B cell (primary cell): ENCODE measurements around the gene GGACT. TPM values are rescaled to one million over a fixed set of nuclear protein-coding genes. Genes with fewer than 3 reads are reported as not detected.

ENCODE experiments used
- ATAC-seq: fragments of 200-7000 bp; cut with Tn5 transposase; one replicate; pipeline ENCODE4 v1.10.0; 2021; ENCODE audit warnings: low read depth, mild to moderate bottlenecking, moderate number of reproducible peaks, moderate library complexity
- CTCF ChIA-PET: fragments of 350-600 bp; sonication (Branson Sonifier 250); formaldehyde crosslinking; loops from one replicate; lab custom pipeline; 2021; ENCODE audit warnings: antibody characterized with exemption, inconsistent platforms; lab: Charles Lee
- POLR2A ChIA-PET: fragments of 350-600 bp; sonication (Branson Sonifier 250); formaldehyde crosslinking; loops from one replicate; lab custom pipeline; 2021; ENCODE audit warnings: antibody characterized with exemption; lab: Charles Lee
- DNase-seq: peaks from one replicate; pipeline ENCODE4 v3.0.0; 2013
- H2AFZ ChIP-seq: 2 replicates; pipeline ENCODE4 v1.6.1; 2012; ENCODE audit warnings: mild to moderate bottlenecking, low read depth, low read length; ENCODE audit not compliant: insufficient read depth, poor library complexity, severe bottlenecking
- H3K27ac ChIP-seq, 2 donors: 1 replicate in 1 of 2; 2 replicates in 1 of 2; pipeline ENCODE4 v1.5.1; 2012 to 2013; ENCODE audit warnings: low read length in 2 of 2, mild to moderate bottlenecking in 2 of 2, moderate library complexity in 1 of 2
- H3K27me3 ChIP-seq, 4 experiments: fragments of 200-600 bp in 1 of 4; sonication (generic) in 1 of 4; replicated peaks in 1 of 4; 1 replicate in 2 of 4; 2 replicates in 2 of 4; pipeline versions ENCODE4 v1.6.1 to v1.7.0; 2013 to 2016; ENCODE audit warnings: low read length in 3 of 4, mild to moderate bottlenecking in 2 of 4, mixed read lengths in 1 of 4, moderate library complexity in 1 of 4; ENCODE audit not compliant: insufficient read depth in 4 of 4, control insufficient read depth in 3 of 4; ENCODE audit errors: control extremely low read depth in 1 of 4
- H3K36me3 ChIP-seq, 2 experiments: replicated peaks in 1 of 2; 1 replicate in 1 of 2; 2 replicates in 1 of 2; pipeline versions ENCODE4 v1.6.1 to v1.7.1; 2013; ENCODE audit warnings: low read length in 1 of 2; ENCODE audit not compliant: insufficient read depth in 2 of 2, control insufficient read depth in 1 of 2; ENCODE audit errors: control extremely low read depth in 1 of 2, extremely low read depth in 1 of 2
- H3K4me1 ChIP-seq, 2 donors: fragments of 200-600 bp in 1 of 2; sonication (generic) in 1 of 2; 1 replicate in 1 of 2; 2 replicates in 1 of 2; pipeline versions ENCODE4 v1.5.1 to v1.6.1; 2013 to 2017; ENCODE audit warnings: low read length in 2 of 2; ENCODE audit not compliant: control insufficient read depth in 2 of 2, insufficient read depth in 2 of 2
- H3K4me2 ChIP-seq: replicated peaks from 2 replicates; pipeline ENCODE3; 2012; ENCODE audit warnings: mild to moderate bottlenecking, low read depth, low read length; ENCODE audit not compliant: poor library complexity, severe bottlenecking
- H3K4me3 ChIP-seq, 5 experiments: fragments of 200-600 bp in 1 of 5; sonication (generic) in 1 of 5; 1 replicate in 3 of 5; 2 replicates in 2 of 5; pipeline versions ENCODE4 v1.5.1 to v1.7.0; 2011 to 2016; ENCODE audit warnings: low read length in 4 of 5, mild to moderate bottlenecking in 4 of 5, low read depth in 2 of 5, control low read depth in 1 of 5, moderate library complexity in 1 of 5; ENCODE audit not compliant: insufficient read depth in 1 of 5; ENCODE audit errors: control extremely low read depth in 1 of 5, extremely low read depth in 1 of 5
- H3K79me2 ChIP-seq: fragments of 200-600 bp; sonication (generic); one replicate; pipeline ENCODE4 v1.6.0; 2016; ENCODE audit warnings: low read length; ENCODE audit not compliant: control insufficient read depth, insufficient read depth
- H3K9ac ChIP-seq: fragments of 200-600 bp; sonication (generic); 2 replicates; pipeline ENCODE4 v1.6.1; 2017; ENCODE audit warnings: mild to moderate bottlenecking, low read length, moderate library complexity
- H3K9me3 ChIP-seq, 3 donors: one replicate each; pipeline versions ENCODE4 v1.6.1 to v1.7.1; 2013; ENCODE audit warnings: low read length in 2 of 3; ENCODE audit not compliant: control insufficient read depth in 2 of 3, insufficient read depth in 1 of 3; ENCODE audit errors: control extremely low read depth in 1 of 3
- H4K20me1 ChIP-seq: 2 replicates; pipeline ENCODE4 v1.6.0; 2012; ENCODE audit warnings: mild to moderate bottlenecking, low read length; ENCODE audit not compliant: insufficient read depth, control insufficient read depth, poor library complexity, severe bottlenecking
- H3K27ac Mint-ChIP-seq: one replicate; pipeline ENCODE4 v1.8.0; 2021; ENCODE audit warnings: mixed read lengths
- H3K27me3 Mint-ChIP-seq: one replicate; pipeline ENCODE4 v1.8.0; 2021; ENCODE audit warnings: mixed read lengths
- H3K4me1 Mint-ChIP-seq: one replicate; pipeline ENCODE4 v1.8.0; 2021; ENCODE audit warnings: mixed read lengths
- H3K4me3 Mint-ChIP-seq: one replicate; pipeline ENCODE4 v1.8.0; 2021; ENCODE audit warnings: mixed read lengths
- H3K9me3 Mint-ChIP-seq: one replicate; pipeline ENCODE4 v1.8.0; 2022; ENCODE audit warnings: mixed read lengths; ENCODE audit not compliant: insufficient read depth
- CTCF ChIP-seq: fragments of 200-600 bp; IDR thresholded peaks from one replicate; pipeline ENCODE4 v1.8.0; 2022; ENCODE audit warnings: antibody characterized with exemption, mild to moderate bottlenecking
- EZH2 ChIP-seq: IDR thresholded peaks from 2 replicates; pipeline ENCODE4 v1.6.1; 2012; ENCODE audit warnings: borderline replicate concordance, low read depth, mild to moderate bottlenecking, moderate library complexity, low read length; ENCODE audit not compliant: insufficient read depth, poor library complexity, severe bottlenecking
- WGBS: methylation state at CpG from one replicate; pipeline ENCODE4 v1.1.5; 2013; ENCODE audit warnings: missing lambda C conversion rate; ENCODE audit not compliant: insufficient coverage; 5-methylcytosine and 5-hydroxymethylcytosine counted together
- intact Hi-C: fragments of 100-400 bp; cut with micrococcal nuclease; formaldehyde crosslinking; loops from one replicate; pipeline ENCODE4 v1.10.0; 2022
- polyA plus RNA-seq: library from polyadenylated mRNA; depleted of rRNA; stranded (reverse); fragments of >200 nt; gene quantifications from 2 replicates; pipeline ENCODE4 v1.2.3, GENCODE V29; 2012
- total RNA-seq, 2 donors: library from RNA; stranded (reverse); fragments of 120-200 nt in 1 of 2; gene quantifications; 1 replicate in 1 of 2; 2 replicates in 1 of 2; pipeline versions ENCODE4 v1.2.3 to v1.2.4, GENCODE V29; 2013 to 2022

Gene GGACT
- total and polyA plus RNA-seq, 2 donors (not counting 1 experiment from before 2014, with no cell fraction given) = 3.2 to 3.5 TPM

- H3K79me2 ChIP-seq = no peaks in the 10 kb centered on the region
- no peak overlapping the region for H3K4me3 ChIP-seq
- H3K9me3 Mint-ChIP-seq = no peaks in the 10 kb centered on the region
- H3K9me3 ChIP-seq = no peaks in the 10 kb centered on the region
- no peak overlapping the region for H3K9ac ChIP-seq
- H3K4me1 Mint-ChIP-seq = peaks cover 7% of the 10 kb centered on the region
- H3K27ac Mint-ChIP-seq = no peak overlapping the region
- H3K4me2 ChIP-seq = peak overlapping the region; percentile 43
- H2AFZ ChIP-seq = no peak overlapping the region
- no peak for ATAC-seq
- H4K20me1 ChIP-seq = no peaks in the 10 kb centered on the region
- H3K27ac ChIP-seq = no peak overlapping the region
- H3K4me3 Mint-ChIP-seq = no peak overlapping the region
- H3K27me3 ChIP-seq = peaks cover 0 to 7% (median 2%) of the 10 kb centered on the region in 4 experiments
- peak; percentile 23 for DNase-seq
- ChIA-PET CTCF (interaction anchor here (1.4 kb wide), 1 partner anchor 9 kb away, joined by 5 read pairs; no protein-coding TSS in a partner anchor), POLR2A (no interaction called here)
- peaks cover 5 to 13% of the 10 kb centered on the region in 2 donors for H3K4me1 ChIP-seq
- intact Hi-C loops = no loop called here
- H3K36me3 ChIP-seq = no peaks in the 10 kb centered on the region
- WGBS = 58% methylated on average over 12 of the region's 19 CpGs
- TF ChIP-seq CTCF = no peak
- TF ChIP-seq EZH2 = no peak
- no peaks in the 10 kb centered on the region for H3K27me3 Mint-ChIP-seq
Measured at GRCh38 chr13:100521851-100522617, 66.6 kb downstream of the GGACT start.
